PC-3 (cell line): Measurements from ENCODE around the gene GDPD3. TPM values are rescaled to one million over a fixed set of nuclear protein-coding genes. Genes with fewer than 3 reads are reported as not detected.

ENCODE experiments used
- ATAC-seq: fragments of 200-7000 bp; cut with Tn5 transposase; 2 replicates; pipeline ENCODE4 v1.9.1; 2020; ENCODE audit warnings: mild to moderate bottlenecking, moderate library complexity
- BruUV-seq: library from RNA; stranded (reverse); fragments of 400-500 nt; replicated peaks from 2 replicates; lab custom pipeline; 2021; lab: Mats Ljungman, UMichigan
- CTCF ChIA-PET: fragments of 300-600 bp; sonication (Branson Sonifier 250); formaldehyde crosslinking; loops from one replicate; lab custom pipeline; 2022; ENCODE audit warnings: antibody characterized with exemption; lab: Charles Lee
- POLR2A ChIA-PET: fragments of 300-600 bp; sonication (Branson Sonifier 250); formaldehyde crosslinking; loops from one replicate; lab custom pipeline; 2022; ENCODE audit warnings: antibody characterized with exemption; ENCODE audit not compliant: unreplicated experiment; lab: Charles Lee
- DNase-seq: peaks from one replicate; pipeline ENCODE4 v3.0.0-alpha.2; 2015
- H2AFZ ChIP-seq: fragments of 300-600 bp; sonication (generic); 2 replicates; pipeline ENCODE4 v1.6.0; 2016; ENCODE audit warnings: antibody characterized with exemption, low read length
- H3F3A ChIP-seq: fragments of 300-600 bp; sonication (generic); one replicate; pipeline ENCODE4 v1.6.0; 2017; ENCODE audit warnings: antibody characterized with exemption, low read length, control low read depth, mild to moderate bottlenecking; ENCODE audit not compliant: unreplicated experiment
- H3K27ac ChIP-seq: fragments of 300-600 bp; sonication (generic); 2 replicates; pipeline ENCODE4 v1.5.1; 2016; ENCODE audit warnings: mild to moderate bottlenecking, low read length
- H3K27me3 ChIP-seq: fragments of 300-600 bp; sonication (generic); 2 replicates; pipeline ENCODE4 v1.6.1; 2016; ENCODE audit warnings: low read length, mixed read lengths
- H3K36me3 ChIP-seq: fragments of 300-600 bp; sonication (generic); 2 replicates; pipeline ENCODE4 v1.6.1; 2016; ENCODE audit warnings: low read depth, mixed run types, low read length, mixed read lengths
- H3K4me1 ChIP-seq: fragments of 300-600 bp; sonication (generic); 2 replicates; pipeline ENCODE4 v1.5.1; 2016; ENCODE audit warnings: low read length; ENCODE audit not compliant: insufficient read depth
- H3K4me2 ChIP-seq: fragments of 300-600 bp; sonication (generic); 2 replicates; pipeline ENCODE4 v1.6.0; 2016; ENCODE audit warnings: low read length
- H3K4me3 ChIP-seq: fragments of 300-600 bp; sonication (generic); 2 replicates; pipeline ENCODE4 v1.5.1; 2016; ENCODE audit warnings: mild to moderate bottlenecking, low read length, mixed read lengths
- H3K79me2 ChIP-seq: fragments of 300-600 bp; sonication (generic); 2 replicates; pipeline ENCODE4 v1.6.1; 2017; ENCODE audit warnings: low read length, mixed read lengths
- H3K9ac ChIP-seq: fragments of 300-600 bp; sonication (generic); 2 replicates; pipeline ENCODE4 v1.6.0; 2016; ENCODE audit warnings: mild to moderate bottlenecking, low read length
- H3K9me2 ChIP-seq: fragments of 300-600 bp; sonication (generic); replicated peaks from 2 replicates; pipeline ENCODE4 v1.6.1; 2016; ENCODE audit warnings: mixed run types, low read length, mixed read lengths
- H3K9me3 ChIP-seq: fragments of 300-600 bp; sonication (generic); 2 replicates; pipeline ENCODE4 v1.6.1; 2016; ENCODE audit warnings: low read length, mixed read lengths
- H4K20me1 ChIP-seq: fragments of 300-600 bp; sonication (generic); 2 replicates; pipeline ENCODE4 v1.6.1; 2016; ENCODE audit warnings: low read length, mixed read lengths
- CTCF ChIP-seq: fragments of 300-600 bp; sonication (generic); conservative IDR thresholded peaks from 2 replicates; pipeline ENCODE4 v1.5.1; 2017; ENCODE audit warnings: antibody characterized with exemption, low read depth, mild to moderate bottlenecking, low read length
- EZH2 ChIP-seq: fragments of 300-600 bp; sonication (generic); IDR thresholded peaks from one replicate; pipeline ENCODE4 v1.6.1; 2017; ENCODE audit warnings: antibody characterized with exemption, mild to moderate bottlenecking, low read length; ENCODE audit not compliant: unreplicated experiment
- EZH2phosphoT487 ChIP-seq: fragments of 300-600 bp; sonication (generic); IDR thresholded peaks from 2 replicates; pipeline ENCODE4 v1.6.1; 2018; ENCODE audit warnings: mild to moderate bottlenecking, antibody characterized with exemption, low read length, borderline replicate concordance
- intact Hi-C: fragments of 100-400 bp; cut with micrococcal nuclease; formaldehyde crosslinking; loops from 2 replicates; pipeline ENCODE4 v1.9.0; 2023
- total RNA-seq: library from RNA; depleted of rRNA; stranded (reverse); fragments of >200 nt; gene quantifications from 2 replicates; pipeline ENCODE4 v1.2.3, GENCODE V29; 2014

Gene GDPD3
- total RNA-seq, 1 experiment from 2014 or later, result 3.4 TPM

GRCh38 chr16:30114411-30114810 lies 1.1 kb upstream of the GDPD3 start:
- H2AFZ ChIP-seq, result no peak overlapping the region
- H4K20me1 ChIP-seq, result no peaks in the 10 kb centered on the region
- no peak overlapping the region for H3K4me2 ChIP-seq
- no peak for TF ChIP-seq EZH2phosphoT487
- TF ChIP-seq EZH2, result no peak
- no peak for TF ChIP-seq CTCF
- H3K9me3 ChIP-seq, result no peaks in the 10 kb centered on the region
- H3K4me3 ChIP-seq, result no peak overlapping the region
- peaks cover 11% of the 10 kb centered on the region for H3K4me1 ChIP-seq
- DNase-seq, result no peak
- no peaks in the 10 kb centered on the region for H3K79me2 ChIP-seq
- intact Hi-C loops, result no loop called here
- ChIA-PET CTCF (no interaction called here), POLR2A (interaction anchor here (0.6 kb wide), 1 partner anchor 168 kb away, joined by 6 read pairs; no protein-coding TSS in a partner anchor)
- no peaks in the 10 kb centered on the region for H3K27me3 ChIP-seq
- no peak overlapping the region for H3K9ac ChIP-seq
- H3K27ac ChIP-seq, result no peak overlapping the region
- no peaks in the 10 kb centered on the region for H3K36me3 ChIP-seq
- BruUV-seq, result no TSS peak
- H3K9me2 ChIP-seq, result no peaks in the 10 kb centered on the region
- H3F3A ChIP-seq, result no peaks in the 10 kb centered on the region
- no peak for ATAC-seq

- H3K4me1 ChIP-seq, result peaks cover 11% of the 10 kb centered on the region
- POLR2A ChIA-PET, result no interaction called here
- H3K9ac ChIP-seq, result no peak overlapping the region
- peak overlapping the region; percentile 15; the same call in 1 of the 2 replicates for H3K27ac ChIP-seq
- H3K4me2 ChIP-seq, result peak overlapping the region; percentile 39; the same call in 1 of the 2 replicates
- no peak for DNase-seq
- ATAC-seq, result peak; percentile 25; the same call in 1 of the 2 replicates
- BruUV-seq, result no TSS peak
- H3K9me2 ChIP-seq, result no peaks in the 10 kb centered on the region
- H3F3A ChIP-seq, result no peaks in the 10 kb centered on the region
- no peaks in the 10 kb centered on the region for H3K9me3 ChIP-seq
- H3K4me3 ChIP-seq, result no peak overlapping the region
- H2AFZ ChIP-seq, result no peak overlapping the region
- no peak for TF ChIP-seq EZH2phosphoT487
- TF ChIP-seq EZH2, result no peak
- TF ChIP-seq CTCF, result no peak
- H3K36me3 ChIP-seq, result no peaks in the 10 kb centered on the region
- CTCF ChIA-PET, result no interaction called here
- H4K20me1 ChIP-seq, result no peaks in the 10 kb centered on the region
- no peaks in the 10 kb centered on the region for H3K27me3 ChIP-seq
- intact Hi-C loops, result no loop called here
- no peaks in the 10 kb centered on the region for H3K79me2 ChIP-seq
These were observed 485 bp upstream of the GDPD3 start for GRCh38 chr16:30113711-30114333.
